GM18507 (cell line): ENCODE measurements around the gene SLC35F4.
A peak's percentile ranks its signal among the peaks of the same experiment; 100 is the strongest.

Experiments used
- DNase-seq: peaks from one replicate; pipeline ENCODE4 v3.0.0; 2011; ENCODE audit warnings: low read depth; ENCODE audit not compliant: insufficient read length; ENCODE audit errors: extremely low spot score
- FAIRE-seq: peaks from 2 replicates; lab custom pipeline; 2011; peaks lifted over from hg19 to GRCh38; lab: Jason Lieb, UNC

Gene SLC35F4

DNA sequence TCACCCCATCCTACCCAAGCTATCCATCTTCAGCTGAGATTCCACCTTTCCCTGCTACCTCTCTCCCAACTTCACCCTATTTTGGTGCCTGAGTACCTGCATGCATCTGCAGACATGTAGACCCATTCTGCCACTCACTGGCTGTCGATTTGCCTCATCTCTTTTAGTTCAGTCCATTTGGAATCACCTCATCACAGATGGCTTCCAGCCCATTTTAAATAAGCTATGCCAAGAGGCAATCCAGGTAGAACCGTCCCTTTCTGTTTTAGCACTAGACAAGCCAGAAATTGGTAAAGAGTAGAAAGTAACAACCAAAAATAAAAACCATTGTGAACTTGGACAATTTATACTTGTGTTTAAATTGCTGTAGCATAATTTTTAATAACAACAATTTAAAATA is 11.3 kb downstream of the SLC35F4 start:
- no peak for DNase-seq
- FAIRE-seq = no peak

DNA sequence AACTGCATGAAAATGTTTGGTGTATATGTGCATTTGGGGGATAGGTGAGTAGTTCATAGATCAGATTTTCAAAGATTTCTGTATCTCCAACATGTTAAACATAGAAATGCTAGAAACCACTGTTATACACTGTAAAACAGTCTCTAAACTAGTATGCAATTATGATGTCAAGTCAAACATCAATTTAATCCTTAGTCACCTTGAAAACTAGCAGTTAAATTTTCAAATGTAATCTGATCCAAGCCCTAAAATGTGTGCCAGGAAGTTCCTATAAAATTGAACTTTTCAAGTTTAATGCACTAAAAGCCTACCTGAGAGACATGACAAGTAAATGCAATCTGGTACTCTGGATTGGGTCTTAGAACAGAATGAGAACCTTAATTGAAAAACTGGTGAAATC is 14.5 kb downstream of the SLC35F4 start:
- no peak for DNase-seq
- FAIRE-seq = no peak

DNA sequence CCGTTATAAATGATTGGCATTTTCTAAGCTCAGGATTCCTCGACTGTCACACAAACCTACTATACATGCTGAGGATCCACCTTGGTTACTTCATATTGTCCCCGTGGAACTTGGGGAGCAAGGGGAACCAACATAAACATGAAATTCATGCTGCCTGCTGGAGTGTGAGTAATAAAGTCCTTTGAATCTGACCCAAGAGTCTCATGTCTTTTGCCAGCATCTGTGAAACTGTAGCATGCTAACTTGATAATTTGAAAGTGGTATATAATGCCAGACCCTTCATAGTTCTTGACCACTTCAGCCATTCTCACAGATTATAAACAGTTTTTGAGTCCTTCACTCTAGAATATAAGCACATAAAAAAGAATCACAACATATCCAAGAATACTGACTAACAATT is 17.1 kb downstream of the SLC35F4 start:
- DNase-seq (no peak), FAIRE-seq (no peak)

DNA sequence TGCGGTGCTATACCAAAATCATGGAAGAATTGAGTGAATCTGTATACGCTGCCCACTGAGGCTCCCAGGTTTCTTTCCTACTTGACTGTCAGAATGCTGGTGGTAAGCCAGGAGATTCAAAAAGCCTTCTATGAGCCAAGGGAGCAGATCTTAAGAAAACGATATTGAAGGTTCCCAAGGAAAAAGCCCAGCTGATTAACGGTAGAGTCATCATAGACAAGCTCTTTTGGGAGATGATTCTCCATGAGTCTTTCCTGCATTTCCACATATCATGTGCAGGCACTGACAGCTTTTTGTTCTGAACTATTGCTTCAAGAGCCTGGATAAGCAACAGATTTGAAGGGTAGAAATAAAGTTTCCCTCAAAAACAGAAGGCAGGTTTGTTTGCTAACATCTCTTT is 17.5 kb downstream of the SLC35F4 start:
- FAIRE-seq = no peak
- DNase-seq = no peak

DNA sequence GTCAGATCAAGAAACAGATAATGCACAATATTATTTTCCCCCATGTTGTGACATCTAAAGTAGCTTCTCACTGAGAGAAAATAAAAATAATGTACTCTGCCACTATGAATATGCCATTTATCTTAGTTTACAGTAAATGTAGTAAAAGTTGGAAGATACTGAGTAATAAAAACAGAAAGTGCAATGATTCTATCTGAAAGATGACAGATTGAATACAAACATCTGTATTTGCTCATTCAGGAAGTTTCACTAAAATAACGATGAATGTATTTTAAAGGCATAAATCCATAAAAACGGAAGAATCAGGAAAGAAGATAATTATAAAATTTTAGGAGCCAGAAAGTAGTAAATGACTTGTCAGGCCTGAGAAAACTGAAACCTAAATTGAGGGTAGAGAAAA is 18.2 kb downstream of the SLC35F4 start:
- DNase-seq (no peak), FAIRE-seq (no peak)

DNA sequence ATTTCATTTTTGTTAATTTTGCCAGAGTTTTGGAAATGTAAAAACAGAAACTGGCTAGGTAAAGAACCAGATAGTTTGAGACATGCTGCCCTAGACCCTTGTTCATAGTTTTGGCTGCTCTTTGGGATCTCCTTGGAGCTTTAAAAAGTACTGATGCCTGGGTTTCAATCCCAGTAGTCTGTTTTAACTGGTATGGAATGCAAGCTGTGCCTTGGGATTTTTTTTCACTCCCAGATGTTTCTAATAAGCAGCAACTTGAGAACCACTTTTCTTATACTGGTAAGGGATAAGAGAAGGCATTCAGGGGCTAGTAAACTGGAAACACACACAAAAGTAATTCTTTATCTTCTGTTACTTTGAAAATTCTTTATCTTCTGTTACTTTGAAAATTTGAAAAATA is 18.8 kb downstream of the SLC35F4 start:
- FAIRE-seq = no peak
- no peak for DNase-seq

DNA sequence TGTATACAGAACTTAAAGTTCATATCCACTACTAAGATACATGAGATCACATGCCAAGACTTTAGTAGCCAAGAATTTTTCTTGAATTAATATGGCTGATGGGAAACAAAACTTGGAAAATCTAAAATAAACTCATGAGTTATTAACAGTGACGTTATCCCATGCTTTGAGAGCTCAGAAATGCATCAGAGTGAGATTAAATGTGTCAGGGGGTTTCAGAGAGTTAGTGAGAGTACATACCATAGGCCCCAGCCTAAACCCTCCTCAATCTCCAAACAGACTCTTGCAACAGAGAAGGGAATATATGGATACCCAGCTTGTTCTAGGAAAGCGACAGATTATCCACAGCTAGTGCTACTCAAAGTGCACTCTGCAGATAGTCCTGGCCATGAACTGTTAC is 19.3 kb downstream of the SLC35F4 start:
- no peak for FAIRE-seq
- no peak for DNase-seq

DNA sequence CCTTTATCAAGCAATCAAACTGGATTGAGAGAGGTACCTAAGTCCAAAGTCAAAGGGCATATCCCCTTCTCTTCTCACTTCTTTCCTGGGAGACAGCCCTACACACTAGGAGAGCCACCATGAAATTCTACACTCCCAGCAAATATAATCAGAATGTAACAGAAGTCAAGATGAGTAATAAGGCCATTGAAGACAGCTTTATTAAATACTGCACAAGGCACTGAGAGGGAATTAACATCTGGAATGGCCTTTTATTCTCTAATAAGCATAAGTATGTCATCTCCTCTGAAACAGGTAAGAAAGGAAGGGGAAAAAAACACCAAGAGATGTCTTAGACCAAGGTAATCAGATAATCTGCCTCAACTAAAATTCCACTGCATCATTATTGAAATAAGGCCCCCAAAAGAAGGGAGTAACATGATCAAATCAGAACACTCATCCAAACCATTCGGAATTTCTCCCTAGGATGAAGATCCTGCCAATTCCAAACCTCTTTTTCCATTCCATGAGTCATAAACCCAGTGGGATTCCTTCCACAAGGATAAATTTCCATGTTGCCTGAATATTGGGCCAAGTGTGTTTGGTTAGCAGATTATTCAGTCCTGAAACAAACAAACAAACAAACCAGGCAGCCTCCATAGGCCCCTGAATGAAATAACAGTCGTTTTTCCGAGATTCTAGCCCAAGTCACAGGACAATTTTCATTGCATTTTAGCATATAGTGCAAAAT is 19.9 kb downstream of the SLC35F4 start:
- no peak for DNase-seq
- FAIRE-seq = no peak

DNA sequence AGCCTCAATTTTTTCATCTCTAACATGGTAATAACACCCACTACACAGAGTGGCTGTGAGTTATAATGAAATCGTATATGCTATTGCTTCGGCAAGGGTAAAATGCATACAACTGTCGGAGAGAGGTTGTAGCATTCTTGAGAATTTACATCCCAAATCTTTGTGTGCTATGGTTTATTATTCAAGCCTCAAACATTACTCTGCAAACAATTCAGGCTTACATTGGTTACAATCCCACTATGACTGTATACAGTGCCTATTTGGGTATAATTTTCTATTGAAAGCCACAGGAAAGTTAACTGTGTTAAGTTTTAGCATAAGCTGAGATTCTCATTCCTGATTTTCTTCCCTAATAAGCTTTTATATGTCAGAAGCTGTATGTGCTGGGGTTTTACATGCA is 20.6 kb downstream of the SLC35F4 start:
- no peak for FAIRE-seq
- no peak for DNase-seq

DNA sequence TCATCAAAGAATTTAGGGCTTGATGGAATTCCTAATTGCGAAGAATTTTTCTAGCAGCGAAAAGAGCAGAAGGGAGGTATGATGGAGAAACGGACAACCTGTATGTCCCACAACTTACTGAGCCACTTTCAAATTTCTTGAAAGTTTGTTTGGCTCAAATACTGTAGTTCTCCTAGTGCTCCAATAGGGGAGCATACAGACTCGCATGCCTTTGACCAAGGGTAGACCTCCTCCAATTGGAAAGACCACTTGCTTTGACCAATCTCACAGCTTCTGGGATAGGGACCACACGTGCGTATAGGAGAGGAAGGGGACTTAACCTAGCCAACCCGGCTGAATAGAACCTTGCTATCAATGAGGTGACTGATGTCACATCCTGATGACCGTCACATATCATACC is 28.6 kb downstream of the SLC35F4 start:
- FAIRE-seq (peak; percentile 31), DNase-seq (no peak)

DNA sequence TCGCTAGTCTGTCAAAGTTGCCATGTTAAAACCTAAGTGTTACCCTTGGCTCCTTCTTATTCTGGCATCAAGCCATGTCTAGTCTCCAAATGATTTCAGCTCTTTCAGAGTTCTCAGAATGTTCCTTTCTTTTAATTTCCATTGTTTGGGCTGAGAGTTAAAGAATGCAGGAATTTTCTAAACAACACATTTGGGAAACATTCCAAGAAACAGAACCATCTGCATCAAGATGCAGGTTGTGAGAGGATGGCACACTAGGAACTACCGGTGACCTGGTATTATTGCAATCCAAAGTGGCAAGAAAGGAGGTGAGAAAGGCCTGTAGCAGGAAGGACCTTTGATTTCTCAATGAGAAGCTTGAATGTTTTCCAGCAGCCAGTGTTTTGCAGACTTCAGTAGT is 30.1 kb downstream of the SLC35F4 start:
- FAIRE-seq = no peak
- DNase-seq = no peak

DNA sequence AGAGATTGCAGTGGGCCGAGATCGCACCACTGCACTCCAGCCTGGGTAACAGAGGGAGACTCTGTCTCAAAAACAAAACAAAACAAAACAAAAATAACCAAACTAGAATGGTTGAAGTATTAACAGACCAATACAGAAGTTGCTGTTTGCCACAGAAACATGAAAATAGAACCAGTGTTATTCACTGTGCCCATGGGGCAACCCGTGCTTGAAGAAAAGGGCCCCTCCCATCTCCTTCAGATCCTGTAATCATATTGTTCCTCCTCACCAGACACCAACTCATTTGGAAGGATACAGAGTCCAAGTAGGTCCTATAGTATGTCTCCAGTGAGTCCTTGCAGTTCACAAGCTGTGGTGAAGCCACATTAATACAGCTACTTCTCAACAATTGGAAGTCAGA is 30.9 kb downstream of the SLC35F4 start:
- FAIRE-seq = no peak
- DNase-seq = no peak

DNA sequence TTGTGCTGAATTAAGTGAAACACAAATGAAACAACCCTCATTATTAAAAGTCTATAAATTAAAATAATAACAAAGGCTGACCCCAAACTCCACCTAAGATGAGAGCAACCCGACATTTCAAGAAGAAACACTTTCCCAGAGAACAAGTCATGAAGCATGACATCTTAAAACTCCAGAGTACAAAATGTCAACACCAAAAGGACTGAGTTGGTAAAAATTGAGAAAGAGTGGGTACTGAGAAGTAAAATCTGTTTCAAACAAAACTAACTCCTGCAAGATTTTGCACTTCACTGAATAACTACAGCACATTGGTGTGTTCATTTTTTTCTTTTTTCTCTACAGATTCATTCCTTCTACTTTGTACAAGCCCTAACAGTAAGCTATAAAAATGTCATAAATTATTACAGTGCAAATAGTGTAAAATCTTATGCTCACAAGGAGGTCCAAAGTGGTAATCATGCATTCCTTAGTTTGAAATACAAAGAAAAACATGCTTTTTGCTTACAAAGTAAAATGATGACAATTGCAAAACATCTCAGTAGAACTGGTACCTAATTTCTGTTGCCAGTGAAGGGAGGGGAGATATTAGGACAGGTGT is 31.8 kb downstream of the SLC35F4 start:
- no peak for FAIRE-seq
- no peak for DNase-seq

DNA sequence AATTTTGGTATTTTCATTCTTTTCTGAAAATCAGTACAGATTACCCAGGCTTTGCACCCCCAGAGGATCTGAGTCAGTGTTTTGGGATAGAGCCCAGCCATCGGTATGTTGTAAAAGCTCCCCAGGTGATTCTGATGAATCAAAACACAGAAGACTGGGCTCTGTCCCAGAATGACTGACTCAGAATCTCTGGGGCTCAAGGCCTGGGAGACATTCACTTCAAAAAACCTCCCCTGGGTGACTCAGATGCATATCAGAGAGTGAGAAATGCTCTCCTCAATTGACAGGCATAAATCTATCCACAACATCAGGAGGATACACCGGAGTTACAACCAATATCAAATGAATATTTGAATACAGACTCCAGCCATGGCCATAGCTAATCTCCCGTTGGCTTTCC is 32.6 kb downstream of the SLC35F4 start:
- FAIRE-seq = no peak
- DNase-seq = no peak

DNA sequence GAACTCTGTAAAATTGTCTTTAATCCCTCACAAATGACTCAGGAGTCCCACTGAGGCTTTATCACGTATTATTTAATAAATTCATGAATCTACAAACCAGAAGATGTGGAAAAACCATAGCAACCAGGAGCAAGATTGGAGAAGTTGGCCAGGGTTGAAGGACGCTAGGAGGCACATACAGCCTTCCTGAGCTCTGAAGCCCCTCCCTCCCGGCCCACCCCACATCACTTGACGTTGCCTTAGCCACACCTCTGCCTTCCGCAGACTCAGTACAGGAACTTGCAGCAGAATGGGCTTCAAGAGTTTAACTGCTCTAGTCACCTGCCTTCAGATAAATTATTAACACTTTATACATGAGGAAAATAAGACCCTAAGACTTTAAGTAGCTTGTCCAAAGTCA is 33.9 kb downstream of the SLC35F4 start:
- peak; percentile 63 for FAIRE-seq
- DNase-seq = no peak

DNA sequence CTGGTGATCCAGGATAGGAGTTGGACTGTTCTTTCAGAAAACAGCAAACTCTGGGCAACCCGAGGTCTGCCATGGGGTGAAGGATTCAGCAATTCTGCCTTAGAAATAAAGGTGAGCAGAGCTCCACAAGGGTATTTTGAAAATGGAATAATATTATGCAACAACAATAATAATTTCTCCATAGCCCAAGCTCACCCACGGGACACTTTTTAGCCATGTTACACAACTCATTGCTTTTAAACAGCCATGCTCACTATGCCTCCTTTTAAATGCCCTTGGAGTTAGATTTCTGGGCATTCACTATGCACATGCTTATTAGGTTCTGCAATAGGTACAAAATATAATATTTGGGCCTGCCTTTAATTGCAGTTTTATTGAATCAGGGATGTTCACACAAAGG is 37.2 kb downstream of the SLC35F4 start:
- no peak for DNase-seq
- FAIRE-seq = no peak

DNA sequence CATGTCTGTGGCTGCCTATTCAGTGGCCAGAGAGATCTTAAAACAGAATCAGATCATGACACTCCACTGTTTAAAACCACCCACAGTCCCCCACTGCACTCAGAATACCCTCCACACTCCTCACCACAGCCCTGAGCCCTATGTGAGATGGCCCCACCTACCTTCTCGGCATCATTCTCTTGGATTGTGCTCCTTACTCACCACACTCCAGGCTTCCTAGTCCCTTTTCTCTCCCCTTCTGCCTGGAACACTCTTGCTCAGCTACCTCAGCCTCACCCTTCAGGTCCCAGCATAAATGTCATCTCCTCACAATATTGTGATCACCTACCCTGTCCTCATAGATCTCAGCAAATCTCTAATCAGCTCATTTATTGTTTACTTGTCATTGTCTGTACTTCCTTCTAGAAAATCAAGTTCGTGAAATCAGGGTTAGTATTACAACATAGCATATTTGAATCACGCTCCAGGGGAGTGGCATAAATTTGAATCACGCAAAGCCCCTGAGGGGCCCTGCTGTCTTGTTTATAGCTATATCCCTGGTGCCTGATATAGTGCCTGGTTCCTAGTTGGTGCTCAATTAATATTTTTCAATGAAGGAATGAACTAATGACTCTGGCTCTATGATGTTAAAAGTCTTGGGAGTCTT is 42.8 kb downstream of the SLC35F4 start:
- DNase-seq = no peak
- no peak for FAIRE-seq

DNA sequence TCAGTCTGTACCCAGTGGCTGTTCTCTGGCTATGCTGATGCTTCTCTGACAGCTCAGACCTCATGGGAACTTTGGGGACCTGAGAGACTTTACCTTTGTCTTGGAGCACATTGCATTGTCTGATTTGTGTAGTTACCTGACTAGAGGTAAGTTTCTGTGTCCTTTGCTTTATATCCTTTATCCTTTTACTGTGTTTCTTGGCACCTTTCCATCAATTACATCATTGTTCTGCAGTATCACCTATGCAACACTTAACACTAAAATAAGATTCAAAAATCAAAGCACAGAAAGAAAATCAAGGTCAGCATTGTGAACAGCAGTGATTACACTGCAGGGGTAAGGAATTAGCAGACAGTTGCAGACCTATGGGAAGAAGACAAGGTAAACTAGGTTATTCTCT is 43.8 kb downstream of the SLC35F4 start:
- DNase-seq = no peak
- no peak for FAIRE-seq

DNA sequence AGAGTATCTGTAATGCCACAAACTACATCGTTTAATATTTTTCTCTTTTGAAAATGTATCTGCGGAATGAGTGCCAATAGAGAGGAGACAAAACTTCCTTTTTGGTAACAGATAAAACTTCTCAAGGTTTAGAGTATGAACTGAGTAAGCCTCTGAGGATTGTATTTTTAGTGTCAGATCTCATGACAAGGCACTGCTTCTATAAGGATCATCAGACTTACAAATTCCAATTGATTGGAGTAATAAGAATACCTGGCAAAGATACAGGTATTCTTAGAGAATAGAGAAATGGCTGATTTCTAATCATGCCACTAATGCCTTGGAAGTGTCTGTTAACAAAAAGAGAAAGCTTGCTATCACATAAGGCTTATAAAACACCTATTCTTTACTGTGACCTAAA is 45.3 kb downstream of the SLC35F4 start:
- DNase-seq (no peak), FAIRE-seq (no peak)

DNA sequence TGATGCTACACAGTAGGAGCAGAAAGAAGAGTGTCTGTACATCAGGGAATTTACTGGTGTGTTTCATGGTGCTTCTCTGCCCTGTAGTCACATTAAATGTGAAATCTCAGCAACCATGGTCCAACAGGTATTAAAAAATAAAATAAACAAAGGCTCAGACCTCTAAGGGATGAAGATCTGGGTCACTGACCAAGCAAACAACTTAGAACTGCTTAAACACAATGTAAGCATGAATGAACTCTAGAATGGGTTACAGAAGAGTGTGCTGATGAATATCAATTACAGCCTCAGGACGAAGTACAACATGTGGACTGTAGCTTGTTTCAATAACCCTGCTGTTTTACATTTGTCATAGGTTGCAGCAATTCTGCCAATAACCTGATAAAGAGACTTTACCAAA is 47.4 kb downstream of the SLC35F4 start:
- no peak for FAIRE-seq

DNA sequence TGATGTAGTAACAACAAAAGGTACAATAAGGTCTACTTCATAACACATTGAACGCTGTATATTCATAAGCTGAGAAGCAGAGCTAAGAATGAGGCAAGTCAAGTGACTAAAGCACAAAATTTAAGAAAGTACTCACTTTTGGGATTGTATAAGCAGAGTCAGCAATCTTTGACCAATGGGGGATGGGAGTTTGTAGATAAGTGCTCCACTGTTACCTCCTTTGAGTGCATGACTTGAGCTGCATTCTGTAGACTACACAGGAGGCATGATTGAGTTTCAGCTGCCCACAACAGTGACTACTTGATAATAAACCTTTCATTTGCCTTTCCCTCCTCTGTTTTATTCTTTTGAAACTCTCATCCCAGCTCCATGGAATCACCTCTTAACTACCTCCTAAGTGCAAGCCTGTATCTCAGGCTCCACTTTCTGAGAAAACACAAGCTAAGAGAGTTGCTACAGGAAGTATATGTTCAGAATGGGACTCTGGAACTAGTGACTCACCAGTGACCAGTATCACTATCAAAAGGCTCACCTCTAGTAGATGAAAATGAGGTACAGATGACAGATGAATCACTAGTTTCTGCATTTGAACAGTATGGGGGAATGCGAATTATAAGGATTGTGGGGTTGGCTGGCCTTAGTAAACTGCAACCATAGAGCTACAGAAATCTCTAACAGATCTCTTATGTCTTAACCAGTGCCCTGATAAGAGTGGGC is 49.2 kb downstream of the SLC35F4 start:
- no peak for DNase-seq
- FAIRE-seq = no peak

More for the DNA sequence above, 47.4 kb downstream of the SLC35F4 start:
- no peak for DNase-seq
